Mucosa of stomach (tissue), 1 donor: ENCODE results near the gene AP1M1.
A peak's percentile ranks its signal among the peaks of the same experiment; 100 is the strongest.

Source experiments
- H3K27me3 ChIP-seq: one replicate; pipeline ENCODE4 v1.7.0; 2013; ENCODE audit warnings: mild to moderate bottlenecking, low read length; ENCODE audit not compliant: control insufficient read depth, insufficient read depth
- H3K36me3 ChIP-seq: one replicate; pipeline ENCODE4 v1.7.0; 2013; ENCODE audit warnings: low read length; ENCODE audit not compliant: control insufficient read depth, insufficient read depth
- H3K4me1 ChIP-seq: one replicate; pipeline ENCODE4 v1.7.0; 2013; ENCODE audit warnings: mild to moderate bottlenecking, low read length; ENCODE audit not compliant: control insufficient read depth, insufficient read depth
- H3K4me3 ChIP-seq: one replicate; pipeline ENCODE4 v1.7.0; 2013; ENCODE audit warnings: low read length
- H3K9ac ChIP-seq: one replicate; pipeline ENCODE4 v1.7.0; 2013; ENCODE audit warnings: mild to moderate bottlenecking, low read length, moderate library complexity
- H3K9me3 ChIP-seq: one replicate; pipeline ENCODE4 v1.7.0; 2013; ENCODE audit warnings: mild to moderate bottlenecking, low read length, moderate library complexity; ENCODE audit not compliant: control insufficient read depth
- donor health status: Pancreatic carcinoma.

The AP1M1 gene

DNA sequence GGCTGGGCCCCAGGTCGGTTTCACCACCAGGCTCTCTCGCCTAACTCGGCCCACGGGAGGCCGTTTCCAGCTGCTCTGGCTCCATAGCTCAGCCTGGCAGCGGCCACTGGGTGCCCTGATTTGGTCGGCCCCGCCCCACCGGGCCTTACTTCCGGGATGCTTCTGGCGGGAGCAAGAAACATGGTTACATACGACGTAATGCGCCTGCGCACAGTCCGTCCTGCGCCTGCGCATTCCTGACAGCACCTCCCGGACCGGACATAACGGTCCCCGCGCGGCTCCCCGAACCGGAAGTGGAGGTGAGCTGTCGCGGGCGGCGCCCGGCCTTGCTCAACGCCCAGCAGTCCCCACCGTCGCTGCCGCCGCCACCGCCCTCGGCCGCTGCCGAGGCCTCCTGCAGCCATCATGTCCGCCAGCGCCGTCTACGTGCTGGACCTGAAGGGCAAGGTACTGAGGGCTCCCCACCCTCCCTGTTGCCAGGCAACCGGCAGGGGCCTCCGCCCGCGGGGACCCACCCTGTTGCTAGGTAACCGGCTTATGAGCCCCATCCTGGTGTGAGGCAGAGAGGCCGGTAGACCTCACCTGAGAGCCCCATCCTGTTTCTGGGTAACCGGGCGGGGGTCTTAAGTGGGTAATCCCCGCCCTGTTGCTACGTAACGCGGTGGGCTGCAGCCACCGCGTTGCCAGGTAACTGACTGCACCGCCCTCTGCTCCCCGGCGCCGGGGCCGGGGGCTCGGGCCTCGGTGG, at the start of gene AP1M1:
TSS of gene AP1M1 (plus strand) at position 290 of the 748 bp plus-strand sequence. CDS start at position 406, 116 bp downstream.
- H3K27me3 ChIP-seq, result no peaks in the 10 kb centered on the region
- H3K4me3 ChIP-seq, result peak within 1 kb of the TSS; percentile 80
- H3K9me3 ChIP-seq, result no peaks in the 10 kb centered on the region
- peak within 1 kb of the TSS; percentile 87 for H3K9ac ChIP-seq
- no peaks in the 10 kb centered on the region for H3K36me3 ChIP-seq
- peaks cover 44% of the 10 kb centered on the region for H3K4me1 ChIP-seq

DNA sequence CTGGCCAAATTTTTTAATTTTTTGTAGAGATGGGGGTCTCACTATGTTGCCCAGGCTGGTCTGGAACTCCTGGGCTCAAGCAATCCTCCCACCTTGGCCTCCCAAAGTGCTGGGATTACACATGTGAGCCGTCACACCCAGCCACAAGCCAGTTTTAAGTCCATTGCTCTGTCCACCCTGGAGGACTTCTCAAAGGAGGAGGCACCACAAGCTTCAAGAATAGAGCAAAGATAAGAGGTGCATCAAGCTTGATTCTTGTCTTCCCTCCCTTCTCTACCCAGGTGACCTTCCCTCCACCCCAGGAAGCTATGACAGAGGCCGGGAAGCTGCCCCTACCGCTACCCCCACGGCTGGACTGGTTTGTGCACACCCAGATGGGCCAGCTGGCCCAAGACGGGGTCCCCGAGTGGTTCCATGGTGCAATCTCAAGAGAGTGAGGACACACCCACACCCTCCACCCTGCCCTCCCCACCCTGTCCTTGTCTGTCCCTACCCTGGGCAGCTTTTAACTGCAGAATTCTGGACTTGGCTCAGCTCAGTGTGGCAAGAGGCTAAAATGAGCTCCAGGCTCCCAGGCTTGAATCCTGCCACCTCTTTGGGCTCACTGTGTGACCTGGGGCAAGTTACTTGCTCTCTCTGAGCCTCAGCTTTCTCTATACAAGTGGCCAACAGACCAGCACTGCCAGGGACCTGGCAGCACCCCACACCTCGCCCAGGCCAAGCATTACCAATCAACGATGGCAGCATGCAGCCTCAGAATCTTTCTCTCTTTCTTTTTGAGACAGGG, 49.1 kb upstream of the AP1M1 start:
- H3K4me1 ChIP-seq, result peaks cover 19% of the 10 kb centered on the region
- no peaks in the 10 kb centered on the region for H3K36me3 ChIP-seq
- H3K9me3 ChIP-seq, result no peaks in the 10 kb centered on the region
- H3K4me3 ChIP-seq, result no peak overlapping the region
- no peak overlapping the region for H3K9ac ChIP-seq
- H3K27me3 ChIP-seq, result no peaks in the 10 kb centered on the region

DNA sequence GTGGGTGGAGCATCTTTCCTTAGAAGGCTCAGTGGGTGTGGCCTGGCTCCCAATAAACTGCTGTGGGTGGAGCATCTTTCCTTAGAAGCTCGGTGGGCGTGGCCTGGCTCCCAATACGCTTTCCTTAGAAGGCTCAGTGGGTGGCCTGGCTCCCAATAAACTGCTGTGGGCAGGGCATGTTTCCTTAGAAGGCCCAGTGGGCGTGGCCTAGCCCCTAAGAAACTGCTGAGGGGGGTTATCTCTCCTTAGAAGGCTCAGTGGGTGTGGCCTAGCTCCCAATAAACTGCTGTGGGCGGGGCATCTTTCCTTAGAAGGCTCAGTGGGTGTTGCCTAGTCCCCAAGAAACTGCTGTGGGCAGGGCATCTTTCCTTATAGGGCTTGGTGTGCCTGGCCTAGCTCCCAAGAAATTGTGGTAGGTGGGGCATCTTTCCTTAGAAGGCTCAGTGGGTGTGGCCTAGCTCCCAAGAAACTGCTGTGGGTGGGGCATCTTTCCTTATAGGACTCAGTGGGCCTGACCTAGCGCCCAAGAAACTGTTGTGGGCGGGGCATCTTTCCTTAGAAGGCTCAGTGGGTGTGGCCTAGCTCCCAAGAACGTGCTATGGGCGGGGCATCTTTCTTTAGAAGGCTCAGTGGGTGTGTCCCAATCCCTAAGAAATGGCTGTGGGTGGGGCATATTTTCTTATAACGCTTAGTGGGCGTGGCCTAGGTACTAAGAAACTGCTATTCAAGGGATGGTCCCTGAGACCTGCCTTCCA, 44.0 kb upstream of the AP1M1 start:
- Histone ChIP-seq H3K9me3 (no peaks in the 10 kb centered on the region), H3K36me3 (no peaks in the 10 kb centered on the region), H3K4me1 (no peaks in the 10 kb centered on the region)

DNA sequence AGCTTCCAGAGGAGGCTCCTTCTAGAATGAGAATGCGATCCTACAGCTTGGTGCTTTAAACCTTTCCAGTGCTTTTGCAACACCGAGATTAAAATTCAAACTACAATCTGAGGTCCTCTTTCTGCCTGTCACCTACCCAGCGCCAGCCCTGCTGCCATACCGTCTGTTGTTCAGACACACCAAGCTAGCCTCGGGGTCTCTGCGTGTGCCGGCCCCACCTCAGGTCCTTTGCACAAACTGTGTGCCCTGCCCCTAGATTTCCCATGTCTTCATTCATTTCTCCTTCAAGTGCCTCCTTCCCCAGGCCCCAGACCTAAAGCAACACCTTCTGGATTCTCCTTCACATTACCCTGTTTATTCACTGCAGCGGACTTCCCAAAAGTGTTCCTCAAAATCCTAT, 43.2 kb upstream of the AP1M1 start:
- Histone ChIP-seq H3K36me3 (no peaks in the 10 kb centered on the region), H3K27me3 (no peaks in the 10 kb centered on the region), H3K9me3 (no peaks in the 10 kb centered on the region), H3K9ac (no peak overlapping the region), H3K4me1 (no peaks in the 10 kb centered on the region), H3K4me3 (no peak overlapping the region)

More for the DNA sequence above, 44.0 kb upstream of the AP1M1 start:
- Histone ChIP-seq H3K27me3 (no peaks in the 10 kb centered on the region), H3K4me3 (no peak overlapping the region), H3K9ac (no peak overlapping the region)

DNA sequence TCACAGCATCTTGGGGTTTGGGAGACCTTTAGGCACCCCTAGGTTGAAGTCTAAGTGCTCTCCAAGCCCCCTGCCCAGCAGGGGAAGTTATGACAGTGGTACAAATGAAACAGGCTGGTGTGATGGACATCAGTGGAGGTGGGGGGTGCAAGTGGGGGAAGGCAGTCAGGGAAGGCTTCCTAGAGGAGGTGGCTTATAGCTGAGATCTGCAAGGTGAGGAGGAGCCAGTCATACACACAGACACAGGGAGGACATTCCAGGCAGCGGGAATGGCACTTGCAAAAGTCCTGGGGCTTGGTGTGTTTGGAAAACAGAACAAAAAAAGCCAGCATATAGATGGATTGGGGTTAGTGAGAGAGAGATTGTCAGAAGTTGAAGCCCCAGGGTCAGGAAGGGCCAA, 42.6 kb upstream of the AP1M1 start:
- no peak overlapping the region for H3K4me3 ChIP-seq
- H3K4me1 ChIP-seq, result no peaks in the 10 kb centered on the region
- H3K36me3 ChIP-seq, result no peaks in the 10 kb centered on the region
- H3K27me3 ChIP-seq, result no peaks in the 10 kb centered on the region
- H3K9ac ChIP-seq, result no peak overlapping the region
- no peaks in the 10 kb centered on the region for H3K9me3 ChIP-seq

DNA sequence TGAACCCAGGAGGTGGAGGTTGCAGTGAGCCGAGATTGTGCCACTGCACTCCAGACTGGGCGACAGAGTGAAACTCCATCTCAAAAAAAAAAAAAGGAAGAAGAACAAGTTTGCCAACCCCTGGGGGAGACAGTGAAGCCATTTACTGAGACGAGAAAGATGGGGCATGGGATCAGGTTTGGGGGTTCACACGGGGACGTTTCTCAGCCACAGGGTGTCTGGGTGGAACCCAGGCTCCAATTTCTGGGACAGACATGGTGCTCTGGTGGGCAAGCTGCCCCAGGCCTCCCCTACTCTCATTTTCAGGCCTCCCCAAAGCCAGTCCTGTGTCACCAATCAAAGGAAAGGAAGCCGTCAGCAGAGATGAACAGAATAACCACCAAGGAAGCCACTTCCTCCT, 40.8 kb upstream of the AP1M1 start:
- H3K36me3 ChIP-seq, result no peaks in the 10 kb centered on the region
- H3K4me3 ChIP-seq, result no peak overlapping the region
- H3K27me3 ChIP-seq, result no peaks in the 10 kb centered on the region
- H3K9ac ChIP-seq, result no peak overlapping the region
- no peaks in the 10 kb centered on the region for H3K9me3 ChIP-seq
- peaks cover 11% of the 10 kb centered on the region for H3K4me1 ChIP-seq

DNA sequence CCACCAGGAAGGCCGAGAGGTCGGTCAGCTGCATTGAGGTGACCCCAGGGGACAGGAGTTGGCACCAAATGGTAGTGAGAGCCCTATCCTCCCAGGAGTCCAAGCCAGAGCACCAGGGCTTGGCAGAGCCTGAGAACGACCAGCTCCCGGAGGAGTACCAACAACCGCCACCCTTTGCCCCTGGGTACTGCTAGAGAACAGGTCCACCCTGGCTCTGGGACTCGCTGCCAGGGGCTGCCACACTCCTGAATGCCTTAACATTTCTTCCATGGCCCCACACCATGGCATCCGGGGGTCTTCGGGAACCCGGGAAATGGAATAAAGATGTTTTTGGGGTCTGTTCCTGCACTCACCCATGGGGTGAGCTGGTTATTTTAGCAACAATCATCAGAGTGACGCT, 40.1 kb upstream of the AP1M1 start:
- H3K4me1 ChIP-seq, result peaks cover 11% of the 10 kb centered on the region
- no peaks in the 10 kb centered on the region for H3K36me3 ChIP-seq
- no peak overlapping the region for H3K9ac ChIP-seq
- no peaks in the 10 kb centered on the region for H3K9me3 ChIP-seq
- no peaks in the 10 kb centered on the region for H3K27me3 ChIP-seq
- no peak overlapping the region for H3K4me3 ChIP-seq

DNA sequence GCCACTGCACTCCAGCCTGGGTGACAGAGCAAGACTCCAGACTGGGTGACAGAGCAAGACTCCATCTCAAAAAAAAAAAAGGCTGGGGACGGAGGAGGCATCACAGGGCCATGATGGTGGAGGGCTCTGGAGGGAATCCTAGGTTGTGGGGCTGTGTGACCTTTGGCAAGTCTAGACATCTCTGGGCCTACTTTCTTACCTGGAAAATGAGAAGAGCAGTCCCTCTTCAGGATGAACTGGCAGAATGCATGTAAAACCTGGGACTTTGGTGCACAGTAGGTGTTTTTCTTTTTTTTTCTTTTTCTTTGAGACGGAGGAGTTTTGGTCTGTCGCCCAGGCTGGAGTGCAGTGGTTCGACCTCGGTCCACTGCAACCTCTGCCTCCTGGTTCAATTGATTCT, 38.1 kb upstream of the AP1M1 start:
- Histone ChIP-seq H3K36me3 (no peaks in the 10 kb centered on the region), H3K4me1 (peaks cover 11% of the 10 kb centered on the region), H3K9me3 (no peaks in the 10 kb centered on the region), H3K27me3 (no peaks in the 10 kb centered on the region), H3K9ac (no peak overlapping the region), H3K4me3 (no peak overlapping the region)

DNA sequence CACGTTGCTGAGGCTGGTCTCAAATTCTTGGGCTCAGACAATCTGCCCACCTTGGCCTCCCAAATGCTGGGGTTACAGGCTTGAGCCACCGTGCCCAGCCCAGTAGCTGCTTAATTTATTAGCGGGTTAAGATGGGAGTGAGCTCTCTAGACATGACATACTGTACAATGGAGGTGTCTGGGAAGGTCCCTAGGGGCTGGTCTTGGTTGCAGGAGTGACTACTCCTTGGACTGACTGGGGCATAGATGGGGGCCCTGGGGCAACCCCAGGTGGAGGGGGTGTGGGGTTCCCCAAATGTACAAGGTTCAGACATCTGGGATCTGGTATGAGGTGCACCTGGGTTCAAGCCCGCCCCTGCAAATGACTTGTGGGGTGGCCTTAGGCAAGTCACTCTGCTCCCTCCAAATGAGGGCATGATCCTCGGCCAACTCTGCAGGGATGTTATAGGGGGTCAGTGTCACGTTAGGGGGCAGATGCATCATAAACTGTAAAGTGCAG, 37.2 kb upstream of the AP1M1 start:
- H3K27me3 ChIP-seq, result no peaks in the 10 kb centered on the region
- peaks cover 11% of the 10 kb centered on the region for H3K4me1 ChIP-seq
- no peaks in the 10 kb centered on the region for H3K9me3 ChIP-seq
- no peak overlapping the region for H3K9ac ChIP-seq
- no peaks in the 10 kb centered on the region for H3K36me3 ChIP-seq
- no peak overlapping the region for H3K4me3 ChIP-seq

DNA sequence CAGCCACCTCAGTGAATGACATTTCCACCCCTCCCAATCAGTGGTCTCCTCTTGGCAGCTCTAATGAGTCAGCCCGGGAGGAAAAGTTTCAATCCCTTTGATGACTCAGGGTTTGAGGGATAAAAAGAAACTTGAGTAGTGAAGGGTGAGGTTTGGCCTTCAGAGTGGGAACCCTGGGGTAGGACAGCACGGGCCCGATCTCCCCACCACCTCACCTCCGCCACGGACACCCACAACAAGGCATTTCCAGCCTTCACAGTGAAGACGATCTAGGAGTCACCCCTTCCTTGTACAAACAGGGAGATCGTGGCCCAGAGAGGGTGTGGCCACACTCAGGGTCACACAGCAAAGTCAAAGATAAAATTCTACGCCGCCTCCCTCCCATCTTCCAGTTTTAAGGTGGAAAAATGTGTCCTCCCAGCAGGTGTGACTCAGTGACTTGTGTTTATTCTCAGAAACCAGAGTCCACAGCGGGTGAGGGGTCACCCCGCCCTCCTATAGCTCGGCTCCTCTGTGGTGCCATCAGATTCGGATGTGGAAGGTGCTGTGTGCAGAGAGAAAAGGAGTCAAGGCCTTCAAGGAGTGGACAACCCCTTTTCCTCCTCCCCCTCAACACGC, 36.7 kb upstream of the AP1M1 start:
- H3K4me3 ChIP-seq, result no peak overlapping the region
- H3K9ac ChIP-seq, result no peak overlapping the region
- no peaks in the 10 kb centered on the region for H3K36me3 ChIP-seq
- H3K4me1 ChIP-seq, result peaks cover 11% of the 10 kb centered on the region
- H3K27me3 ChIP-seq, result no peaks in the 10 kb centered on the region
- no peaks in the 10 kb centered on the region for H3K9me3 ChIP-seq

DNA sequence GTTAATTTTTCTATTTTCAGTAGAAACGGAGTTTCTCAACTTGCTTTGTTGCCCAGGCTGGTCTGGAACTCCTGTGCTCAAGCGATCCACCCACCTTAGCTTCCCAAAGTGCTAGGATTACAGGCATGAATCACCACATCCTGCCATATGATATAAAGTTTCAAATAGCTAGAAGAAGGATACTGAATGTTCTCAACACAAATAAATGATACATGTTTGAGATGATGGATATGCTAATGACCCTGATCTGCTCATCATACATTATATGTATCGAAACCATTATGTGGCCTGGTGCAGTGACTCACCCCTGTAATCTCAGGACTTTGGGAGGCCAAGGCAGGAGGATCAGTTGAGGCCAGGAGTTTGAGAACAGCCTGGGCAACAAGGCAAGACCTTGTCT, 35.9 kb upstream of the AP1M1 start:
- Histone ChIP-seq H3K9ac (no peak overlapping the region), H3K36me3 (no peaks in the 10 kb centered on the region), H3K9me3 (no peaks in the 10 kb centered on the region), H3K4me1 (peaks cover 11% of the 10 kb centered on the region), H3K4me3 (no peak overlapping the region), H3K27me3 (no peaks in the 10 kb centered on the region)
